ENCODE data around the gene MACROD2. TPM values are rescaled to one million over a fixed set of nuclear protein-coding genes. Genes with fewer than 3 reads are reported as not detected.
A peak's percentile ranks its signal among the peaks of the same experiment; 100 is the strongest.

The MACROD2 gene
- total RNA-seq, 1 experiment from 2014 or later: 3.1 TPM

DNA sequence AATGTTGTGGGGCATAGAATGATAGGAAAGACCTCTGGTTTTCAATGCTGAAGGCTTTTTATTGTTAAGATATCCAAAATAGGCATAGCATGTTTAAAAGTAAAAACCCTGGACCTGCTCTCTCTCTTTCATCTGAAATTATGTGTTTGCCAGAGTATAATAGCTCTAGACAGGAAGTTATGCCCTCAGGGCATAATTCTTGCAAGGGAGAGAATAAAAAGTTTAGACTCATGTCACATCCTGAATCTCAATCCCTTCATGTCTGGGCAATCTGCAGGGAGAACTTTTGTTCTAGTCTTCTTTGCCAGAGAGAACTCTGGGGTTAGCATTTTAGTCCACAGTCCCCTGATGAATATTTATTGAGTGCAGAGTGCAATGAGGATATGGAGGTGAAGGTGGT lies 639.3 kb downstream of the MACROD2 start:
- peak; percentile 40 for DNase-seq (ENCODE audit: unreplicated experiment)
- Mint-ChIP-seq H3K9me3 (ENCODE audit: unreplicated experiment) (no peaks in the 10 kb centered on the region), H3K27me3 (ENCODE audit: insufficient read depth, unreplicated experiment) (no peaks in the 10 kb centered on the region), H3K36me3 (ENCODE audit: insufficient read depth, unreplicated experiment) (no peaks in the 10 kb centered on the region), H3K4me1 (ENCODE audit: insufficient read depth, unreplicated experiment) (peaks cover 11% of the 10 kb centered on the region), H3K4me3 (ENCODE audit: unreplicated experiment) (no peak overlapping the region), H3K27ac (ENCODE audit: low read depth, unreplicated experiment) (peak overlapping the region; percentile 29)
- CTCF ChIA-PET: interaction anchor here (0.6 to 0.7 kb wide), 2 partner anchors 21 to 495 kb away, joined by 3 to 6 read pairs; no protein-coding TSS in a partner anchor
- TF ChIP-seq, protein P1, sequence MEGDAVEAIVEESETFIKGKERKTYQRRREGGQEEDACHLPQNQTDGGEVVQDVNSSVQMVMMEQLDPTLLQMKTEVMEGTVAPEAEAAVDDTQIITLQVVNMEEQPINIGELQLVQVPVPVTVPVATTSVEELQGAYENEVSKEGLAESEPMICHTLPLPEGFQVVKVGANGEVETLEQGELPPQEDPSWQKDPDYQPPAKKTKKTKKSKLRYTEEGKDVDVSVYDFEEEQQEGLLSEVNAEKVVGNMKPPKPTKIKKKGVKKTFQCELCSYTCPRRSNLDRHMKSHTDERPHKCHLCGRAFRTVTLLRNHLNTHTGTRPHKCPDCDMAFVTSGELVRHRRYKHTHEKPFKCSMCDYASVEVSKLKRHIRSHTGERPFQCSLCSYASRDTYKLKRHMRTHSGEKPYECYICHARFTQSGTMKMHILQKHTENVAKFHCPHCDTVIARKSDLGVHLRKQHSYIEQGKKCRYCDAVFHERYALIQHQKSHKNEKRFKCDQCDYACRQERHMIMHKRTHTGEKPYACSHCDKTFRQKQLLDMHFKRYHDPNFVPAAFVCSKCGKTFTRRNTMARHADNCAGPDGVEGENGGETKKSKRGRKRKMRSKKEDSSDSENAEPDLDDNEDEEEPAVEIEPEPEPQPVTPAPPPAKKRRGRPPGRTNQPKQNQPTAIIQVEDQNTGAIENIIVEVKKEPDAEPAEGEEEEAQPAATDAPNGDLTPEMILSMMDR (IDR thresholded peaks at IDR 0.05; ENCODE audit: unreplicated experiment): no peak
- POLR2A ChIA-PET: interaction anchor here (1.6 kb wide), 1 partner anchor 297 kb away, joined by 3 read pairs; the partner anchor contains the start of gene FLRT3
- no TSS peak for BruUV-seq (replicated peaks)
- intact Hi-C loops (cut with micrococcal nuclease): no loop called here

DNA sequence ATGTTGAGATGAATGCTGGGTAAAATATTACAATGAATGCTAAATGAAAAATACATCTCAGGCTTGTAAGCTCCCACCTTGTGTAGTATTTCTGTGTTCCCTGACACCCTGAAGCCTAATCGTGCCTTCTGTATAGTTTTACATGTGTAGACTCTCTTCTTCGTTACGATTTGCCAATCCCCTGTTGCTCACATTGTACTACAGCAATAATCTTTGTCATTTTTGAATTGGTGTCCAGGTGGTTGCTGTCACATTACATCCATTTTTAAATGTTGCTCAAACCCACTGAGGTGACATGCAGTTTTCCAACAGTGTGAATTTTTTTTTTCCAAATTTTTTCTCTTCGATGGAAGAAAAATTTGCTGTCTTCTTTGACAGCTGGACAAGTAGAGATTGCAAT lies 642.1 kb downstream of the MACROD2 start:
- Mint-ChIP-seq H3K4me3 (ENCODE audit: unreplicated experiment) (no peak overlapping the region), H3K36me3 (ENCODE audit: insufficient read depth, unreplicated experiment) (no peaks in the 10 kb centered on the region), H3K27ac (ENCODE audit: low read depth, unreplicated experiment) (no peak overlapping the region), H3K9me3 (ENCODE audit: unreplicated experiment) (no peaks in the 10 kb centered on the region), H3K4me1 (ENCODE audit: insufficient read depth, unreplicated experiment) (peaks cover 11% of the 10 kb centered on the region), H3K27me3 (ENCODE audit: insufficient read depth, unreplicated experiment) (no peaks in the 10 kb centered on the region)
- CTCF ChIA-PET: interaction anchor here (0.9 kb wide), 1 partner anchor 296 kb away, joined by 5 read pairs; no protein-coding TSS in a partner anchor
- DNase-seq (ENCODE audit: unreplicated experiment): no peak
- no TSS peak for BruUV-seq (replicated peaks)
- TF ChIP-seq, protein P1 (IDR thresholded peaks at IDR 0.05; ENCODE audit: unreplicated experiment): no peak
- intact Hi-C loops (cut with micrococcal nuclease): no loop called here
- POLR2A ChIA-PET: interaction anchor here (0.6 to 1.3 kb wide), 3 partner anchors 207 to 1071 kb away, joined by 3 to 4 read pairs (median 3); no protein-coding TSS in a partner anchor

DNA sequence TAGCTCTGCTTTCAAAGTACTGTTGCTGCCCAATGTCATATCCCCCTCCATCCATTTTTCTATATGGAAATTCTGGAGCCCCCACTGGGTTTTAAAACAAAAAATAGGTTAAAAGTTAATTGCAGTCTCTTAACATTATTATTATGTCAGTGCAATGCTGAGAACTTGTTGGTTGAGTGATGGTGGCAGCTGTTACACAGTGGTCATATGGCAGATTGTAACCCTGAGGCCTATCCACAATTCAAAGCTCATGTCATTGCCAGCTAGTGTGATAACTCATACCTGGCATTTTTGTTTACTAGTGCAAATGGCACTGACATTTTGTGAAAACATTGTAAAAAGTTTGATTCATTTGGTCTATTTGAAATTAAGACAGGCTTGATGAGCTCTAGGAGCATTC lies 647.8 kb downstream of the MACROD2 start:
- no peak overlapping the region for H3K4me3 Mint-ChIP-seq (ENCODE audit: unreplicated experiment)
- intact Hi-C loops (cut with micrococcal nuclease): no loop called here
- CTCF ChIA-PET: interaction anchor here (0.8 to 1.4 kb wide), 4 partner anchors 13 to 34 kb away, joined by 3 to 5 read pairs (median 4); no protein-coding TSS in a partner anchor

DNA sequence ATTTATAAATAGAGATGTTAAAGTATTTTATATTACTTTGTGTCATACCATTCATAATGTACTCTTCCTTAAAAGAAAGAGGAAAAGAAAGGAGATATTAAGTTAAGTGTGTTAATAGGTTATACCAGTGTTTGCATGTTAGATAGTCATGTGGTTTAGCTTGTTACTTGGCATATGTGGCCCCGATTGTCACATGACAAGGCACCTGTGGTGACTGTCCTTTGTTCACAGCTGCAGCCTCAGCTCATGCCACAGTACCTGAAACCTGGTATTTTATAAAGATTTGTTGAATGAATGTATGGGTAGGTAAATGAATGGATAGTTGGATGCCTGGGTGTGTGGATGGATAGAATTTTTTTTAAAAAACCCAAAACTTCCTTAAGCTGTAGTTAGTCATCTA lies 648.2 kb downstream of the MACROD2 start:
- no peak overlapping the region for H3K27ac Mint-ChIP-seq (ENCODE audit: low read depth, unreplicated experiment)
- H3K9me3 Mint-ChIP-seq (ENCODE audit: unreplicated experiment): no peaks in the 10 kb centered on the region
- no peaks in the 10 kb centered on the region for H3K4me1 Mint-ChIP-seq (ENCODE audit: insufficient read depth, unreplicated experiment)
- no TSS peak for BruUV-seq (replicated peaks)
- H3K27me3 Mint-ChIP-seq (ENCODE audit: insufficient read depth, unreplicated experiment): no peaks in the 10 kb centered on the region
- ChIA-PET POLR2A (interaction anchor here (0.5 to 0.7 kb wide), 2 partner anchors 23 to 399 kb away, joined by 3 read pairs; no protein-coding TSS in a partner anchor), CTCF (interaction anchor here (0.8 to 1.6 kb wide), 5 partner anchors 12 to 306 kb away, joined by 3 to 5 read pairs (median 3); partner anchors contain the start of gene FLRT3)
- no peaks in the 10 kb centered on the region for H3K36me3 Mint-ChIP-seq (ENCODE audit: insufficient read depth, unreplicated experiment)
- no peak for DNase-seq (ENCODE audit: unreplicated experiment)
- TF ChIP-seq, protein P1 (IDR thresholded peaks at IDR 0.05; ENCODE audit: unreplicated experiment): no peak
- intact Hi-C loops (cut with micrococcal nuclease): no loop called here
- no peak overlapping the region for H3K4me3 Mint-ChIP-seq (ENCODE audit: unreplicated experiment)

More for the DNA sequence above, 647.8 kb downstream of the MACROD2 start:
- POLR2A ChIA-PET: interaction anchor here (0.7 kb wide), 1 partner anchor 400 kb away, joined by 3 read pairs; no protein-coding TSS in a partner anchor
- Mint-ChIP-seq H3K27ac (ENCODE audit: low read depth, unreplicated experiment) (no peak overlapping the region), H3K9me3 (ENCODE audit: unreplicated experiment) (no peaks in the 10 kb centered on the region), H3K27me3 (ENCODE audit: insufficient read depth, unreplicated experiment) (no peaks in the 10 kb centered on the region), H3K36me3 (ENCODE audit: insufficient read depth, unreplicated experiment) (no peaks in the 10 kb centered on the region), H3K4me1 (ENCODE audit: insufficient read depth, unreplicated experiment) (no peaks in the 10 kb centered on the region)
- TF ChIP-seq, protein P1 (IDR thresholded peaks at IDR 0.05; ENCODE audit: unreplicated experiment): no peak
- no peak for DNase-seq (ENCODE audit: unreplicated experiment)
- BruUV-seq (replicated peaks): no TSS peak

Data from MCF 10A (cell line).